DOHH2 (cell line): ENCODE results near the gene DPYSL5.

Source experiments
- H3F3A ChIP-seq: fragments of 200-600 bp; sonication (generic), shearing (Covaris generic); 2 replicates; pipeline ENCODE4 v1.6.0; 2016; ENCODE audit warnings: antibody characterized with exemption, mild to moderate bottlenecking; ENCODE audit not compliant: control insufficient read depth, insufficient read depth
- H3K27ac ChIP-seq: fragments of 200-600 bp; sonication (generic); 2 replicates; pipeline ENCODE4 v1.5.1; 2014; ENCODE audit warnings: low read depth, mild to moderate bottlenecking, low read length, moderate library complexity
- H3K27me3 ChIP-seq: fragments of 200-600 bp; sonication (generic); 2 replicates; pipeline ENCODE4 v1.6.1; 2014; ENCODE audit warnings: mild to moderate bottlenecking, low read length, mixed read lengths; ENCODE audit not compliant: control insufficient read depth
- H3K36me3 ChIP-seq: fragments of 200-600 bp; sonication (generic); 2 replicates; pipeline ENCODE4 v1.6.1; 2014; ENCODE audit warnings: mild to moderate bottlenecking, low read length, moderate library complexity, mixed read lengths; ENCODE audit not compliant: control insufficient read depth
- H3K4me1 ChIP-seq: fragments of 200-600 bp; sonication (generic); 2 replicates; pipeline ENCODE4 v1.6.1; 2014; ENCODE audit warnings: mild to moderate bottlenecking, low read length, mixed read lengths; ENCODE audit not compliant: control insufficient read depth
- H3K4me2 ChIP-seq: fragments of 200-600 bp; sonication (generic); 2 replicates; pipeline ENCODE4 v1.6.0; 2014; ENCODE audit warnings: mild to moderate bottlenecking, low read length, moderate library complexity
- H3K4me3 ChIP-seq: fragments of 200-600 bp; sonication (generic); 2 replicates; pipeline ENCODE4 v1.5.1; 2014; ENCODE audit warnings: mild to moderate bottlenecking, low read length, mixed read lengths
- H3K79me2 ChIP-seq: fragments of 200-600 bp; sonication (generic); 2 replicates; pipeline ENCODE4 v1.6.1; 2014; ENCODE audit warnings: mild to moderate bottlenecking, low read length, mixed read lengths; ENCODE audit not compliant: control insufficient read depth
- H3K9me2 ChIP-seq: fragments of 200-600 bp; sonication (generic); replicated peaks from 2 replicates; pipeline ENCODE4 v1.6.1; 2014; ENCODE audit warnings: mild to moderate bottlenecking, low read length, mixed read lengths; ENCODE audit not compliant: control insufficient read depth
- H3K9me3 ChIP-seq: fragments of 200-600 bp; sonication (generic); 2 replicates; pipeline ENCODE4 v1.6.1; 2014; ENCODE audit warnings: antibody characterized with exemption, low read length, mixed read lengths; ENCODE audit not compliant: control insufficient read depth, insufficient read depth
- H4K20me1 ChIP-seq: fragments of 200-600 bp; sonication (generic); 2 replicates; pipeline ENCODE4 v1.6.0; 2014; ENCODE audit warnings: low read depth, mild to moderate bottlenecking, antibody characterized with exemption, low read length, moderate library complexity; ENCODE audit not compliant: control insufficient read depth, insufficient read depth
- CTCF ChIP-seq: fragments of 200-600 bp; sonication (generic); IDR thresholded peaks from one replicate; pipeline ENCODE4 v1.5.1; 2014; ENCODE audit warnings: antibody characterized with exemption, mild to moderate bottlenecking, low read depth, low read length; ENCODE audit not compliant: poor library complexity, severe bottlenecking
- EZH2phosphoT487 ChIP-seq: fragments of 200-600 bp; sonication (generic); IDR thresholded peaks from 2 replicates; pipeline ENCODE4 v1.6.1; 2017; ENCODE audit warnings: borderline replicate concordance, mild to moderate bottlenecking, antibody characterized with exemption, low read length, moderate library complexity, mixed read lengths

DPYSL5 gene

GRCh38 chr2:26847655-26848335, at the start of gene DPYSL5:
Gene DPYSL5 (plus strand): TSS chr2:26848132. CDS start chr2:26898500, 50,368 bp downstream.
- H3K36me3 ChIP-seq = no peaks in the 10 kb centered on the region
- H3K4me2 ChIP-seq = no peak within 1 kb of the TSS

GRCh38 chr2:26801328-26801727, 46.6 kb upstream of the DPYSL5 start:
- H3K79me2 ChIP-seq = no peaks in the 10 kb centered on the region
- H3F3A ChIP-seq = peaks cover 5% of the 10 kb centered on the region
- H3K9me2 ChIP-seq = no peaks in the 10 kb centered on the region
- no peaks in the 10 kb centered on the region for H4K20me1 ChIP-seq
- H3K4me2 ChIP-seq = no peak overlapping the region
- H3K36me3 ChIP-seq = peaks cover 29% of the 10 kb centered on the region
- TF ChIP-seq EZH2phosphoT487 (no peak), CTCF (no peak)
- no peak overlapping the region for H3K27ac ChIP-seq
- no peaks in the 10 kb centered on the region for H3K4me1 ChIP-seq
- no peaks in the 10 kb centered on the region for H3K27me3 ChIP-seq
- H3K9me3 ChIP-seq = no peaks in the 10 kb centered on the region
- no peak overlapping the region for H3K4me3 ChIP-seq

More at GRCh38 chr2:26847655-26848335, at the start of gene DPYSL5:
- H3F3A ChIP-seq = no peaks in the 10 kb centered on the region
- no peak within 1 kb of the TSS for H3K4me3 ChIP-seq
- no peak within 1 kb of the TSS for H3K27ac ChIP-seq
- peaks cover 47% of the 10 kb centered on the region for H3K27me3 ChIP-seq
- no peaks in the 10 kb centered on the region; the same call in 1 of the 2 replicates for H4K20me1 ChIP-seq
- TF ChIP-seq EZH2phosphoT487 = no peak
- TF ChIP-seq CTCF = no peak
- no peaks in the 10 kb centered on the region for H3K9me3 ChIP-seq
- no peaks in the 10 kb centered on the region for H3K9me2 ChIP-seq
- no peaks in the 10 kb centered on the region for H3K4me1 ChIP-seq
- H3K79me2 ChIP-seq = no peaks in the 10 kb centered on the region

GRCh38 chr2:26801796-26802195, 46.1 kb upstream of the DPYSL5 start:
- Histone ChIP-seq H3K27ac (no peak overlapping the region), H3K4me3 (no peak overlapping the region), H3K27me3 (no peaks in the 10 kb centered on the region), H4K20me1 (no peaks in the 10 kb centered on the region), H3K4me1 (no peaks in the 10 kb centered on the region), H3K4me2 (no peak overlapping the region), H3K9me2 (no peaks in the 10 kb centered on the region), H3F3A (peaks cover 5% of the 10 kb centered on the region), H3K79me2 (no peaks in the 10 kb centered on the region), H3K36me3 (peaks cover 24% of the 10 kb centered on the region), H3K9me3 (no peaks in the 10 kb centered on the region)
- TF ChIP-seq EZH2phosphoT487 = no peak
- TF ChIP-seq CTCF = no peak
